ENCODE results near the gene ZC2HC1C.
"Not testable (repeated sequence)": the region's sequence is repeated elsewhere in the genome, so short reads cannot be mapped to it uniquely, and the experiment has no call there.

Gene ZC2HC1C

GRCh38 chr14:75098212-75098611 lies 28.8 kb downstream of the ZC2HC1C start:
- ATAC-seq = no peak
- Mint-ChIP-seq H3K36me3 (peaks cover 68% of the 10 kb centered on the region), H3K27me3 (no peaks in the 10 kb centered on the region), H3K27ac (no peak overlapping the region), H3K9me3 (no peaks in the 10 kb centered on the region), H3K4me1 (no peaks in the 10 kb centered on the region), H3K4me3 (no peak overlapping the region)

- H3K36me3 Mint-ChIP-seq = peaks cover 72% of the 10 kb centered on the region
- no peak overlapping the region for H3K4me3 Mint-ChIP-seq
- ATAC-seq = no peak
- no peaks in the 10 kb centered on the region for H3K9me3 Mint-ChIP-seq
- H3K27ac Mint-ChIP-seq = no peak overlapping the region
- no peaks in the 10 kb centered on the region for H3K4me1 Mint-ChIP-seq
- H3K27me3 Mint-ChIP-seq = no peaks in the 10 kb centered on the region
Observed at GRCh38 chr14:75098682-75099081, 29.2 kb downstream of the ZC2HC1C start.

- H3K9me3 Mint-ChIP-seq = no peaks in the 10 kb centered on the region
- ATAC-seq = no peak
- no peaks in the 10 kb centered on the region for H3K27me3 Mint-ChIP-seq
- no peak overlapping the region for H3K27ac Mint-ChIP-seq
- no peak overlapping the region for H3K4me3 Mint-ChIP-seq
- H3K36me3 Mint-ChIP-seq = peaks cover 78% of the 10 kb centered on the region
- no peaks in the 10 kb centered on the region for H3K4me1 Mint-ChIP-seq
Observed at GRCh38 chr14:75101491-75101890, 32.0 kb downstream of the ZC2HC1C start.

GRCh38 chr14:75107186-75107585 lies 37.7 kb downstream of the ZC2HC1C start:
- H3K27me3 Mint-ChIP-seq = no peaks in the 10 kb centered on the region
- peaks cover 79% of the 10 kb centered on the region for H3K36me3 Mint-ChIP-seq
- H3K4me1 Mint-ChIP-seq = no peaks in the 10 kb centered on the region
- no peak for ATAC-seq
- no peak overlapping the region for H3K4me3 Mint-ChIP-seq
- no peaks in the 10 kb centered on the region for H3K9me3 Mint-ChIP-seq
- H3K27ac Mint-ChIP-seq = no peak overlapping the region

- H3K9me3 Mint-ChIP-seq = no peaks in the 10 kb centered on the region
- peaks cover 82% of the 10 kb centered on the region for H3K36me3 Mint-ChIP-seq
- no peaks in the 10 kb centered on the region for H3K27me3 Mint-ChIP-seq
- no peak overlapping the region for H3K27ac Mint-ChIP-seq
- ATAC-seq = no peak
- H3K4me1 Mint-ChIP-seq = no peaks in the 10 kb centered on the region
- no peak overlapping the region for H3K4me3 Mint-ChIP-seq
Observed at GRCh38 chr14:75109877-75110276, 40.4 kb downstream of the ZC2HC1C start.

- H3K4me1 Mint-ChIP-seq = no peaks in the 10 kb centered on the region
- no peaks in the 10 kb centered on the region for H3K27me3 Mint-ChIP-seq
- no peak for ATAC-seq
- peaks cover 59% of the 10 kb centered on the region for H3K36me3 Mint-ChIP-seq
- H3K27ac Mint-ChIP-seq = no peak overlapping the region
- H3K9me3 Mint-ChIP-seq = no peaks in the 10 kb centered on the region
- no peak overlapping the region for H3K4me3 Mint-ChIP-seq
Observed at GRCh38 chr14:75113932-75114539, 44.6 kb downstream of the ZC2HC1C start.

GRCh38 chr14:75119056-75119455 lies 49.6 kb downstream of the ZC2HC1C start:
- Mint-ChIP-seq H3K4me3 (no peak overlapping the region), H3K27me3 (no peaks in the 10 kb centered on the region), H3K36me3 (peaks cover 35% of the 10 kb centered on the region), H3K27ac (no peak overlapping the region), H3K4me1 (peaks cover 11% of the 10 kb centered on the region), H3K9me3 (no peaks in the 10 kb centered on the region)
- ATAC-seq = no peak

- H3K36me3 Mint-ChIP-seq = peaks cover 28% of the 10 kb centered on the region
- no peaks in the 10 kb centered on the region for H3K27me3 Mint-ChIP-seq
- H3K27ac Mint-ChIP-seq = peak overlapping the region; percentile 35
- no peak for ATAC-seq
- no peak overlapping the region for H3K4me3 Mint-ChIP-seq
- H3K4me1 Mint-ChIP-seq = peaks cover 26% of the 10 kb centered on the region
- H3K9me3 Mint-ChIP-seq = no peaks in the 10 kb centered on the region
Observed at GRCh38 chr14:75120541-75121291, 51.3 kb downstream of the ZC2HC1C start.

GRCh38 chr14:75121552-75121951 lies 52.1 kb downstream of the ZC2HC1C start:
- no peak for ATAC-seq
- H3K27ac Mint-ChIP-seq = no peak overlapping the region
- H3K4me3 Mint-ChIP-seq = no peak overlapping the region
- peaks cover 33% of the 10 kb centered on the region for H3K4me1 Mint-ChIP-seq
- no peaks in the 10 kb centered on the region for H3K9me3 Mint-ChIP-seq
- peaks cover 28% of the 10 kb centered on the region for H3K36me3 Mint-ChIP-seq
- H3K27me3 Mint-ChIP-seq = no peaks in the 10 kb centered on the region

GRCh38 chr14:75123991-75124390 lies 54.5 kb downstream of the ZC2HC1C start:
- Mint-ChIP-seq H3K9me3 (no peaks in the 10 kb centered on the region), H3K27ac (peak overlapping the region; percentile 19), H3K4me3 (no peak overlapping the region), H3K27me3 (no peaks in the 10 kb centered on the region), H3K4me1 (peaks cover 51% of the 10 kb centered on the region), H3K36me3 (peaks cover 27% of the 10 kb centered on the region)
- no peak for ATAC-seq

- H3K4me1 Mint-ChIP-seq = peaks cover 46% of the 10 kb centered on the region
- no peak for ATAC-seq
- peaks cover 21% of the 10 kb centered on the region for H3K36me3 Mint-ChIP-seq
- no peaks in the 10 kb centered on the region for H3K9me3 Mint-ChIP-seq
- peak overlapping the region; percentile 92 for H3K4me3 Mint-ChIP-seq
- H3K27me3 Mint-ChIP-seq = no peaks in the 10 kb centered on the region
- peak overlapping the region; percentile 98 for H3K27ac Mint-ChIP-seq
Observed at GRCh38 chr14:75125617-75126016, 56.2 kb downstream of the ZC2HC1C start.

GRCh38 chr14:75126121-75126544 lies 56.7 kb downstream of the ZC2HC1C start:
- H3K27ac Mint-ChIP-seq = peak overlapping the region; percentile 98
- H3K36me3 Mint-ChIP-seq = peaks cover 17% of the 10 kb centered on the region
- peak overlapping the region; percentile 92 for H3K4me3 Mint-ChIP-seq
- H3K4me1 Mint-ChIP-seq = peaks cover 45% of the 10 kb centered on the region
- H3K27me3 Mint-ChIP-seq = no peaks in the 10 kb centered on the region
- ATAC-seq = no peak
- H3K9me3 Mint-ChIP-seq = no peaks in the 10 kb centered on the region

- H3K4me1 Mint-ChIP-seq = peaks cover 45% of the 10 kb centered on the region
- H3K36me3 Mint-ChIP-seq = peaks cover 13% of the 10 kb centered on the region
- H3K4me3 Mint-ChIP-seq = peak within 1 kb of the TSS; percentile 92
Observed at GRCh38 chr14:75126679-75127473, 57.4 kb downstream of the ZC2HC1C start, which contains the start of gene NEK9. TSS of gene NEK9 (minus strand) at chr14:75127048. CDS start at chr14:75126921, 127 bp downstream.

GRCh38 chr14:75127474-75127820 lies 58.0 kb downstream of the ZC2HC1C start:
- Mint-ChIP-seq H3K4me3 (peak overlapping the region; percentile 92), H3K4me1 (peaks cover 45% of the 10 kb centered on the region), H3K27ac (peak overlapping the region; percentile 98), H3K36me3 (peaks cover 10% of the 10 kb centered on the region)
- not testable (repeated sequence) for ATAC-seq, H3K27me3 Mint-ChIP-seq, H3K9me3 Mint-ChIP-seq

More at GRCh38 chr14:75126679-75127473, 57.4 kb downstream of the ZC2HC1C start, which contains the start of gene NEK9:
- H3K27me3 Mint-ChIP-seq = no peaks in the 10 kb centered on the region
- H3K27ac Mint-ChIP-seq = peak within 1 kb of the TSS; percentile 98
- no peaks in the 10 kb centered on the region for H3K9me3 Mint-ChIP-seq
- peak; percentile 98 for ATAC-seq

GRCh38 chr14:75127903-75128595 lies 58.6 kb downstream of the ZC2HC1C start:
- peaks cover 11% of the 10 kb centered on the region for H3K36me3 Mint-ChIP-seq
- H3K27me3 Mint-ChIP-seq = no peaks in the 10 kb centered on the region
- peak overlapping the region; percentile 98 for H3K27ac Mint-ChIP-seq
- H3K4me1 Mint-ChIP-seq = peaks cover 45% of the 10 kb centered on the region
- H3K9me3 Mint-ChIP-seq = no peaks in the 10 kb centered on the region
- ATAC-seq = no peak
- peak overlapping the region; percentile 92 for H3K4me3 Mint-ChIP-seq
